VCaP (cell line): ENCODE measurements around the gene FMNL3.

Experiments used
- H3K27ac ChIP-seq: fragments of 450-650 bp; 2 replicates; pipeline ENCODE4 v1.5.1; 2017
- TF ChIP-seq, protein P1 (sequence below): fragments of 450-650 bp; conservative IDR thresholded peaks from 2 replicates; pipeline ENCODE4 v1.5.1; 2017; ENCODE audit warnings: mild to moderate bottlenecking, moderate library complexity

Gene FMNL3, protein sequence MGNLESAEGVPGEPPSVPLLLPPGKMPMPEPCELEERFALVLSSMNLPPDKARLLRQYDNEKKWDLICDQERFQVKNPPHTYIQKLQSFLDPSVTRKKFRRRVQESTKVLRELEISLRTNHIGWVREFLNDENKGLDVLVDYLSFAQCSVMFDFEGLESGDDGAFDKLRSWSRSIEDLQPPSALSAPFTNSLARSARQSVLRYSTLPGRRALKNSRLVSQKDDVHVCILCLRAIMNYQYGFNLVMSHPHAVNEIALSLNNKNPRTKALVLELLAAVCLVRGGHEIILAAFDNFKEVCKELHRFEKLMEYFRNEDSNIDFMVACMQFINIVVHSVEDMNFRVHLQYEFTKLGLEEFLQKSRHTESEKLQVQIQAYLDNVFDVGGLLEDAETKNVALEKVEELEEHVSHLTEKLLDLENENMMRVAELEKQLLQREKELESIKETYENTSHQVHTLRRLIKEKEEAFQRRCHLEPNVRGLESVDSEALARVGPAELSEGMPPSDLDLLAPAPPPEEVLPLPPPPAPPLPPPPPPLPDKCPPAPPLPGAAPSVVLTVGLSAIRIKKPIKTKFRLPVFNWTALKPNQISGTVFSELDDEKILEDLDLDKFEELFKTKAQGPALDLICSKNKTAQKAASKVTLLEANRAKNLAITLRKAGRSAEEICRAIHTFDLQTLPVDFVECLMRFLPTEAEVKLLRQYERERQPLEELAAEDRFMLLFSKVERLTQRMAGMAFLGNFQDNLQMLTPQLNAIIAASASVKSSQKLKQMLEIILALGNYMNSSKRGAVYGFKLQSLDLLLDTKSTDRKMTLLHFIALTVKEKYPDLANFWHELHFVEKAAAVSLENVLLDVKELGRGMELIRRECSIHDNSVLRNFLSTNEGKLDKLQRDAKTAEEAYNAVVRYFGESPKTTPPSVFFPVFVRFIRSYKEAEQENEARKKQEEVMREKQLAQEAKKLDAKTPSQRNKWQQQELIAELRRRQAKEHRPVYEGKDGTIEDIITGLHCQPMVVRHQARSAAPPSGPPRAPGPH

DNA sequence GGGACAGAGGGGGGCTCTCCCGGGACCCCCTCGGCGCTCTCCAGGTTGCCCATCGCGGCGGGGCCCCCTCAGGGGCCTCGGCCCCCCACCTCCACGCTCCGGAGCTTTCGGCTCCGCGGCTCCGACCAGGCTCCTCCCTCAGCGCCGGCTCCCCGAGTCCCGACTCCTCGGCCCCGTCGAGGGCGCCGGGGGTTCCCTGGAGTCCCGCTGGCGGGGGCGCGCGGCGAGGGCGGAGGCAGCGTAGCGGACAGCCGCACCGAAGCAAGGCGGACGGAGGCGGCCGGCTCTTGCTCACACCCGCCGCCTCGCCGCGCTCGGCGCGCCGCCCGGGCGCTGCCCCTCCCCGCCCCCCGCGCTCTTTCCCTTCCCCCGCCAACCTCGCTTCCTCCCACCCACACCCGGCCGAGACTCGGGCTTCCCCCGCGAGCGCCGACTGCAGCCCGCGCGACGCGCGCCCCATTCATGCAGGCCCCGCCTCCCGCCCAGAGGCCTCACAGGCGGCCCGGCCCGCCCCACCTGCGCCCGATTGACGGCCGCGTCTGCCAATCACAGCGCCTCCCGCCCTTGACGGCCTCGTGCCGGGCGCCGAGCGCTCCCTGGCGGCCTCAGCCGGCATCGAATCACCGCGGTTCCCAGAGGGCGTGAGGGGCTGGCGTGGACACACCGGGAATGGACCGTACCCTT is at the start of gene FMNL3:
Gene FMNL3 (minus strand): TSS at position 278 of the 684 bp plus-strand sequence. CDS start 225 bp downstream, at position 53.
- peak within 1 kb of the TSS; percentile 68; the same call in 1 of the 2 replicates for H3K27ac ChIP-seq

DNA sequence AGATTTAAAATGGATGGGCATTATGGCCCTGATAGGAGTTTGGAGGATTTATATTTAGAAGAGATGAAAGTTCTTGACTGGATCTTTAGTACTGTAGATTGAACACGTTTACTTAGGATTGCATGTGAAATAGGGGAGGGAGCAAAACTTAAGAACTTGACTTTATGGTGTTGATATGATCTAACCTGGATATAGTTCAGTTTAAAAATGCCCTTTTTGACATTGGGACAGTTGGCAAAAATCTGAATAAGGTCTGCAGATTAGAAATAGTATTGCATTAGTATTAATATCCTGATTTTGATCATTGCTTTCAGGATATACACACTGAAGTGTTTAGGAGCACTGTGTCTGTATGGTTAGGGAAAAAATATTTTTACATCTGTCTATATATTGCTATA is 43.8 kb upstream of the FMNL3 start:
- no peak overlapping the region for H3K27ac ChIP-seq
- TF ChIP-seq, protein P1, sequence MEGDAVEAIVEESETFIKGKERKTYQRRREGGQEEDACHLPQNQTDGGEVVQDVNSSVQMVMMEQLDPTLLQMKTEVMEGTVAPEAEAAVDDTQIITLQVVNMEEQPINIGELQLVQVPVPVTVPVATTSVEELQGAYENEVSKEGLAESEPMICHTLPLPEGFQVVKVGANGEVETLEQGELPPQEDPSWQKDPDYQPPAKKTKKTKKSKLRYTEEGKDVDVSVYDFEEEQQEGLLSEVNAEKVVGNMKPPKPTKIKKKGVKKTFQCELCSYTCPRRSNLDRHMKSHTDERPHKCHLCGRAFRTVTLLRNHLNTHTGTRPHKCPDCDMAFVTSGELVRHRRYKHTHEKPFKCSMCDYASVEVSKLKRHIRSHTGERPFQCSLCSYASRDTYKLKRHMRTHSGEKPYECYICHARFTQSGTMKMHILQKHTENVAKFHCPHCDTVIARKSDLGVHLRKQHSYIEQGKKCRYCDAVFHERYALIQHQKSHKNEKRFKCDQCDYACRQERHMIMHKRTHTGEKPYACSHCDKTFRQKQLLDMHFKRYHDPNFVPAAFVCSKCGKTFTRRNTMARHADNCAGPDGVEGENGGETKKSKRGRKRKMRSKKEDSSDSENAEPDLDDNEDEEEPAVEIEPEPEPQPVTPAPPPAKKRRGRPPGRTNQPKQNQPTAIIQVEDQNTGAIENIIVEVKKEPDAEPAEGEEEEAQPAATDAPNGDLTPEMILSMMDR = no peak

More for the DNA sequence above, at the start of gene FMNL3:
- TF ChIP-seq, protein P1 = peak; percentile 98

DNA sequence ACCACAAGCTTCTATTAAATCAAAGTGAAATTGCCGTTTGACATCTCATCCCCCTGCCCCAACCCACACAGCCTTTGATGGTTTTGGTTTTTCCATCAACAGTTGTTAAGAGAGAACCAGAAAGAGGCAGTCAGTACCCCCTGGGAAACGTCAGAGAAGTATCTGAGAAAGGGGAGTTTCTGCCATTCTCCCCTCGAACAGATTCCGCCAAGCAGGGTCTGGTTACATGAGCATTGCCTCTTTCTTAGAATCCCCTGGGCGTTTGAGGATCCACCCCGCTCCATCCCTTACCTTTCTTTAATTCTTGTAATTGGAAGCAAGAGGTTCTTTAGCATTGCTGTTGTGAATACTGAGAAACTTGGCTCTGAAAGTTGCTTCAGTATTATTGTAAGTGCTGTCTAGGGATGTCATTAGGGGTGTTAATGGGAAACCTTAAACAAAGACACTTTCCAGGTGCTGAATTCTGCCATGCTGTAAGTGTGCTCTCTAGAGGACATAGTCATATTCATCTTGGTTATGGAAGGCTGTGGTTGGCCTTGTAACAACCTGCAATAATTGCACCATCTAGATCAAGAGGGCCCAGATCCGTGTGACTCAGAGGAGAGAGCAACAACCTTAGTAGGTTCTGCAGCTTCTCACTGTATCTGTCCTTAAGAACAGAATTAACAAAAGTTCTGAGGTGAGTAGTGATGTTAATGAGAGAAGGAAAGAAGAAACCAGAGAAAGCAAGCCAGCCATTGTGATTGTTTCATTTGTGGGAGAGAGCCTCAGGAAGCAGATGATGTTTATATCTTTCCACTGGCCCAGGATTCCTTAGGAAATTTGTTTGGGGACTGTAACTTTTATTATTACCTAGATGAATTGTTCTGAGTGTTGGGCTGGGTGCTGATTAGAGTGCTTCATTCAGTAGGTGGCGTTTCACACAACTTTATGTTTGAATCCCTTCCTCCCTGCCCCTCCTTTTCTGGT is 43.1 kb upstream of the FMNL3 start:
- TF ChIP-seq, protein P1 = no peak
- no peak overlapping the region for H3K27ac ChIP-seq

DNA sequence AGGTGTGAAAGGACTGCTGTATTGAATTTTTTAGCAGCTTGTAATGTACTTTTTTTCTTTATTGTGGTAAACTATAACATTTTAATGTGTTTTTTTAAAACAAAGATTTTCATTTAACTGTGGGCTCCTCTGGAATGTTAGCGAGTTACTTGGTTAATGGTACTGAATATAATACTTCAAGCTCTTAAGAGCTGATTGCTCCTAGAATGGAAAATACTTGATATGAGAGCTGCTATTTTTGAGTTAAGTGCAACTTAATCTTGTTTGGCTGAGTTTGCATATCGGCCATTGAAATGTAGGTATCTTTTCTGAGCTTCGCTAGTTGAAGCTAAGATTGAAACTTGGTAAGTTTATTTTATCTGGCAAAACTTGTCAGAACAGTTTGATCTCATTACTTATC is 41.6 kb upstream of the FMNL3 start:
- TF ChIP-seq, protein P1 = no peak

DNA sequence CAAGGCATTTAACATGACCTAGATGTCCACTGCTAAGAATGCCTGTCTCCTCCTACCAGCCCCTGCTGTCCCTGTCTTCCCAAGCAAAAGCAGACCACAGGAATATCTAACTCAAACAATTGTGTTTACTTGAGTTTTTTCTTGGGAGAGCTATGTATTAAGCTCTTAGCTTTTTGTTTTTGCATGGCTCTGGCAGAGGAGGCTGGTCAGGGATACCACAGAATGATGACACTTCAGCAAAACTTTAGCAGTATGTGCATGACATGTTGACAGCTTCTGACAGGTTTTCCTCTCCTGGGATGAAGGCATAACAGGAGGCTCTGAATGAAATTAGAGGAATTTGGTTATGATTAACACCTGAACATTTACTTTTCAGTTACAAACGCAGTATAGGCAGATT is 41.1 kb upstream of the FMNL3 start:
- TF ChIP-seq, protein P1 = no peak
- no peak overlapping the region for H3K27ac ChIP-seq

More for the DNA sequence above, 41.6 kb upstream of the FMNL3 start:
- H3K27ac ChIP-seq = no peak overlapping the region

DNA sequence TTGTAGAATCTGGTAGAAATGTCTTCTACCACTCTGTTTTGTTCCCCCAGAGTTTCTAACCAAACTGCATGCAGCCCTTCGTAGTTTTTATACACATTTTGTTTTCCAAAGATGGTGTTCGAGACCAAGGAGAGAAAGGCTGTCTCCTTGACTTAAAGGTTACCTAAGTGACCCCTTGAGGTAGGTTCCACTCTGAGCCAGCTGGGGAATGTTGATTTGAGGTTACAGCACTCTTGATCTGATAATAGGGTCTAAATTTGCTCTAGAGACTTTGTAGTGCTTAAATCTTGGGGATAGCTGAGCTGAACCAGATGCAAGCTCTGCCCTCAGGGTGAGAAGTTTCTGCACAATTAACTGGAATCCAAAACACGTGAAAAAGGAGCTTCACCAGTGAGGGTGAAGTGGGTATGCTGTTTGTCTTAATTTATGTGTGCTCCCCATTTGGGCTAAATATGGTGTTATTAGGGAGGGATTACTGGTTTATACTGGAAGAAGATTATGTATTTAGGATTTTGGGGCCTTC is 37.2 kb upstream of the FMNL3 start:
- TF ChIP-seq, protein P1 = no peak
- H3K27ac ChIP-seq = peak overlapping the region; percentile 97
